ENCODE measurements around the gene COL4A2. TPM values are rescaled to one million over a fixed set of nuclear protein-coding genes. Genes with fewer than 3 reads are reported as not detected.

Gene COL4A2
- total RNA-seq, 4 donors from 2014 or later, result 43.0 to 72.7 (median 53.5) TPM

- no peaks in the 10 kb centered on the region for H3K9me3 ChIP-seq
- no peak for DNase-seq (ENCODE audit: low spot score in 2 of 2)
- TF ChIP-seq, protein P1, sequence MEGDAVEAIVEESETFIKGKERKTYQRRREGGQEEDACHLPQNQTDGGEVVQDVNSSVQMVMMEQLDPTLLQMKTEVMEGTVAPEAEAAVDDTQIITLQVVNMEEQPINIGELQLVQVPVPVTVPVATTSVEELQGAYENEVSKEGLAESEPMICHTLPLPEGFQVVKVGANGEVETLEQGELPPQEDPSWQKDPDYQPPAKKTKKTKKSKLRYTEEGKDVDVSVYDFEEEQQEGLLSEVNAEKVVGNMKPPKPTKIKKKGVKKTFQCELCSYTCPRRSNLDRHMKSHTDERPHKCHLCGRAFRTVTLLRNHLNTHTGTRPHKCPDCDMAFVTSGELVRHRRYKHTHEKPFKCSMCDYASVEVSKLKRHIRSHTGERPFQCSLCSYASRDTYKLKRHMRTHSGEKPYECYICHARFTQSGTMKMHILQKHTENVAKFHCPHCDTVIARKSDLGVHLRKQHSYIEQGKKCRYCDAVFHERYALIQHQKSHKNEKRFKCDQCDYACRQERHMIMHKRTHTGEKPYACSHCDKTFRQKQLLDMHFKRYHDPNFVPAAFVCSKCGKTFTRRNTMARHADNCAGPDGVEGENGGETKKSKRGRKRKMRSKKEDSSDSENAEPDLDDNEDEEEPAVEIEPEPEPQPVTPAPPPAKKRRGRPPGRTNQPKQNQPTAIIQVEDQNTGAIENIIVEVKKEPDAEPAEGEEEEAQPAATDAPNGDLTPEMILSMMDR (IDR thresholded peaks at IDR 0.05), result no peak
- no peak for TF ChIP-seq POLR2A (IDR thresholded peaks at IDR 0.05)
- no peak for TF ChIP-seq EP300 (IDR thresholded peaks at IDR 0.05)
- TF ChIP-seq POLR2AphosphoS5 (IDR thresholded peaks at IDR 0.05), result no peak
- H3K27me3 ChIP-seq, result peaks cover 33% of the 10 kb centered on the region
- H3K4me3 ChIP-seq, result no peak overlapping the region
- no peaks in the 10 kb centered on the region for H3K36me3 ChIP-seq
- WGBS, result 75% methylated on average over 3 of the region's 3 CpGs
- no peak overlapping the region for H3K27ac ChIP-seq
- H3K4me1 ChIP-seq, result no peaks in the 10 kb centered on the region
These were observed 6.8 kb upstream of the COL4A2 start for GRCh38 chr13:110300090-110300815.

DNA sequence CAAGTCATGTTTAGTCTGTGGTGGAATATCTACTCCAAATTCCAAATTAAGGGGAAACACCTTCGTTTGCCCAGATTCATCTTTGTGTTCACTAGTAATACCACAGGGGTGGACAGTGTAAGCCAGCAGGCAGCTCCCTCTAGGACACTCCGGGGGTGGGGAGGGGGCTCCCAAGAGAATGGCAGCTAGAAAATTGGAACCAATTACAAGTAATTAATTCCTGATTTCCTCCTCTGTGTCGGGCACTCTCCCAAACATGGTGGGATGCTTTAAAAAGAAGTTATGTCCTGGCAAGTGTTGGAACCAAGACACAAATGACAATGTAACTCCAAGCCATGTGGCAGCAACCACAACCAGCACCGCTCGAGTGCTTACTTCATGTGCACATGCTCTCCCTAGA, 6.0 kb upstream of the COL4A2 start:
- 55% methylated on average over 5 of the region's 5 CpGs for WGBS
- Histone ChIP-seq H3K4me3 (no peak overlapping the region), H3K27me3 (peaks cover 40% of the 10 kb centered on the region), H3K36me3 (no peaks in the 10 kb centered on the region), H3K27ac (no peak overlapping the region), H3K4me1 (peaks cover under 1% of the 10 kb centered on the region), H3K9me3 (no peaks in the 10 kb centered on the region)
- TF ChIP-seq EP300 (IDR thresholded peaks at IDR 0.05) (no peak), POLR2A (IDR thresholded peaks at IDR 0.05) (no peak), POLR2AphosphoS5 (IDR thresholded peaks at IDR 0.05) (no peak)
- TF ChIP-seq, protein P1 (IDR thresholded peaks at IDR 0.05), result no peak
- peak in 1 of 2 donors; percentile 57 for DNase-seq (ENCODE audit: low spot score in 2 of 2)

DNA sequence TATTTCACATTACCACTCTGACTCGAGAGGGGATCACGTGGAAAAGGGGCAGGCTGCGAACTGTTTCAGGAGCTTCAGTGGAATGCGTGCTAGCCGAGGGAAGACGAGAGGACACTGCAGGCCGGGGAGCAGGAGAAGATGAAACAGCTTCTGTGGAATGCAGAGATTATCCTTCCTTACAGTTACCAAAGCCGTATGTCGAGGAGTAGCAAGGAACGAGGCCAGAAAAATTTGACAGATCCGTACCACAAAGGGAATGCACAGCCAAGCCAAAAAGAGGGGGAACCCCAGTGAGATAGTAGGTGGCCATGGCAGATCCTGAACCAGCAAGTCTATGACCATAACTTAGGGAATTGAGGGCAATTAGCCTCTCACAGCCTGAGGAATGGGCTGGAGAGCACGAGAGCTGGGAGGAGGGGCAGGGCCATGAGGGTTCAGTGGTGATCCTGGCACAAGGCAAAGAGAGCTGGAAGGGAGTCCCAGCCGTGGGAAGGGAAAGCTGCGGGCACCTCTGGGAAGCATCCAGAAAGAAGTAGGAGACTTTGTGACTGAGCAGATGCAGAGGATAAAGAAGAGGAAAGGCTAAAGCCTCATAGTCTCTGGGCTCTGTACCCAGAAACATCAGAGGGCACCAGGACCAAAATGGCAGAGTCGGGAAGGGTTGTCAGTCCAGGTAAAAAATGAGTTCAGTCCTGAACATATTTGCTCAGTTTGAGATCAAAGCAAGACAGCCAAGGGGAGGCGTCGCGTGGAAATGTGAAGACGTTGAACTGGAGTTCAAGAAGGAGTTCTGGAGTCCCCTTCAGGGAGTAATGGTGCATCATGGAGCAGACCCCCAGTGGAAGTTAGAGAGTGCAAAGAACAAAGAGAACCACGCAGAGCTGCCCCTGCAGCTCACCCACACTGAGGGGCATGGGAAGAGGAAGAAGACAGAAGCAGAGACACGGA, 5.2 kb upstream of the COL4A2 start:
- Histone ChIP-seq H3K27me3 (peaks cover 48% of the 10 kb centered on the region), H3K4me1 (peaks cover 8% of the 10 kb centered on the region), H3K4me3 (peak overlapping the region; percentile 2), H3K36me3 (no peaks in the 10 kb centered on the region), H3K27ac (no peak overlapping the region), H3K9me3 (no peaks in the 10 kb centered on the region)
- TF ChIP-seq, protein P1 (IDR thresholded peaks at IDR 0.05), result no peak
- TF ChIP-seq POLR2A (IDR thresholded peaks at IDR 0.05) (no peak), EP300 (IDR thresholded peaks at IDR 0.05) (no peak), POLR2AphosphoS5 (IDR thresholded peaks at IDR 0.05) (no peak)
- DNase-seq (ENCODE audit: low spot score in 2 of 2), result peak in 1 of 2 donors; percentile 66
- whole genome bisulfite sequencing, result 56% methylated on average over 21 of the region's 21 CpGs

DNA sequence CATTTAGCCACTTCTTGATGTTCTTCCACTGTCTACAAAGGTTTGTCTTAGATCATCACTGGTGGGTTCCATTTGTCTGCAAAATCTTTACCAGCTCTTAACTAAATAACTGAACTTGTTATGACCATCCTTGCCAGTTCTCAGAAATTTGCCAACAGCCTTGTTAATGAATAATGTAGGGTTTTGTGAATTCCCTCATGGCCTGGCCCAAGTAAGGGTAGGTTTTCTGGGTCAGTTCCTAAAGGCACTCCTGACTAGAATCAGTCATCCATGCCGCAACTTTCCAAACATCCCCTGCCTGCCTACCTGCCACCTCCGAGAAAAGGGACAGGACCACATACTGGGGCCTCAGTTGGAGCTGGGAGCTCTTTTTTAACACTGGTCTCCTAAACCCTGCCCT, 4.1 kb upstream of the COL4A2 start:
- H3K4me3 ChIP-seq, result no peak overlapping the region
- peaks cover 59% of the 10 kb centered on the region for H3K27me3 ChIP-seq
- peak in 1 of 2 donors; percentile 31 for DNase-seq (ENCODE audit: low spot score in 2 of 2)
- no peak overlapping the region for H3K27ac ChIP-seq
- H3K36me3 ChIP-seq, result no peaks in the 10 kb centered on the region
- H3K9me3 ChIP-seq, result no peaks in the 10 kb centered on the region
- TF ChIP-seq POLR2A (IDR thresholded peaks at IDR 0.05) (no peak), POLR2AphosphoS5 (IDR thresholded peaks at IDR 0.05) (no peak), EP300 (IDR thresholded peaks at IDR 0.05) (no peak)
- TF ChIP-seq, protein P1 (IDR thresholded peaks at IDR 0.05), result no peak
- WGBS, result 94% methylated on average over 2 of the region's 2 CpGs
- peaks cover 19% of the 10 kb centered on the region for H3K4me1 ChIP-seq

- TF ChIP-seq, protein P1 (IDR thresholded peaks at IDR 0.05), result no peak
- TF ChIP-seq POLR2AphosphoS5 (IDR thresholded peaks at IDR 0.05), result no peak
- TF ChIP-seq EP300 (IDR thresholded peaks at IDR 0.05), result no peak
- no peak for TF ChIP-seq POLR2A (IDR thresholded peaks at IDR 0.05)
- no peaks in the 10 kb centered on the region for H3K9me3 ChIP-seq
- H3K36me3 ChIP-seq, result no peaks in the 10 kb centered on the region
- H3K27me3 ChIP-seq, result peaks cover 62% of the 10 kb centered on the region
- no peak overlapping the region for H3K27ac ChIP-seq
- 79% methylated on average over 7 of the region's 7 CpGs for WGBS
- peak in 1 of 2 donors; percentile 32 for DNase-seq (ENCODE audit: low spot score in 2 of 2)
- H3K4me1 ChIP-seq, result peaks cover 26% of the 10 kb centered on the region
- H3K4me3 ChIP-seq, result no peak overlapping the region
These were observed 3.4 kb upstream of the COL4A2 start for GRCh38 chr13:110303644-110304043.

All from suprapubic skin (tissue), 4 donors.